ELF-1 (cell line): Measurements from ENCODE around the gene ENDOV.

Experiments used
- DNase-seq: peaks from one replicate; pipeline ENCODE4 v3.0.0-alpha.2; 2016; ENCODE audit warnings: low read depth, low spot score

The ENDOV gene

DNA sequence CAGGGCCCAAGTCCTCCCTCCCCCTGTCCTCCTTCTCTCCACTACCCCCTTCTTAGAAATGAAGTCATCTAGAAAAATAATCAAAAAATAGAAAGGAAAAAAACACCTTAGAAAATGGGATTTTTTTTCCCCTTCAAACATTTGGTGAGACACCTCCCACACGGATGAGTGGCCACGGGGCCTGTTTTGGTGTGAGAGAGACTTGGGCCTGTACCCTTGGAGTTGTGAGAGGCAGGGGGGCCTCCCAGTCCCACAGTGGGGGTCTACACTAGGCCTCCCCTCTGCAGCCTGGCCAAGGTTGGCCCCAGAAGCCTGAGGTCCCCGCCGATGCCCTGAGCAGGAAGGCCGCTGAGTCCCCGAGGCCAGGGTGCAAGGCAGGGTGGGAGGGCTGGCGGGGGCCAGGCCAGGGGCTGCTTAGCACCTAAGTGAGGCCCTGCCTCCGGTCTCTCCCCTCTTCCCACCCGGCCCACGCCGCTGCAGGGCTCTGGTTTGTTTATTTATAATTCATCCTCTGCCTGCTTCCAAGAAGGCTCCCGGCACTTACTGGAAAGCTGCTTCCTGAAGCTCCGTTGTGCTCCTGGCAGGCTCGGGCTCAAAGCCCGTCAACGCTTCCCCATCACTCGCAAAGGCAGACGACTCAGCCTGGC lies 35.1 kb downstream of the ENDOV start:
- no peak for DNase-seq

- no peak for DNase-seq
Measured at GRCh38 chr17:80451104-80451775, 36.3 kb downstream of the ENDOV start.

- no peak for DNase-seq
Measured at GRCh38 chr17:80452173-80452915, 37.4 kb downstream of the ENDOV start.

- DNase-seq = no peak
Measured at GRCh38 chr17:80453126-80453997, 38.4 kb downstream of the ENDOV start.

- DNase-seq = no peak
Measured at GRCh38 chr17:80453998-80454556, 39.1 kb downstream of the ENDOV start.

DNA sequence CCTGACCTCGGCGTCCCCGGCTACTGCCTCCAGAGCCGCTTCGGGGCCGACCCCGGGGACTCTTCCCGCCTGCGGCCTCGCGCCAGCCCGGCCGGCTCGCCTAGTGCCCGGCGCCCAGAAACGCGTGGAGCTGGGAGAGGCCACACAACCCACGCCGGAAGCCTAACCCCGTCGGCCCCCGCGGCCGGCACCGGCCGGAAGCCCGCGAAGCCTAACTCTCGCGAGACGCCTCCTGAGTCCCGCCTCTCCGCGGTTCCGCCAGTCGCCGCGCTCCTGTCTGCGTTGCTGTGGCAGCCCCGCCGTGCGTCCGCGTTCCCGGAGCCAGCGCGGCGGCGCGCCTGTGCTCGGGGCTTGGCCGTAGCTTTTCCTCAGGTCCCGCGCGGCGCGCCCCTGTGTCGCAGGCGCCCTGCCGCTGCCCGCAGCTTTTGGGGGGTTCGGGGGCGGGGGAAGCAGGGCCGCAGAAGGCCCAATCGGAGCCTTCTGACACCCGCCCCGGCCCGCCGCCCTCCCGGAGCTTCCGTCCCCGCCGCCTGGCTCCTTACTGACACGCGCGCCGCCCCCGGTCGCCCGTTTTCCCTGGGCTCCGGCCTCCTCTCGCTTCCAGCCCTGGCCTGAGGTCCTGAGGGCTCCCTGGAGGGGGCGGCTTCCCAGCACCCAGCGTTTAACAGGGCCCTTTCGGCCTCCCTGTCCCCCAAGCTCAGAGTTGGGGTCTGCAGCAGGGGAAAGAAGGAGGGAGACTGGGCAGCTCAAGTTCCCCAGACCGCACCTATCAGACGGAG lies 39.8 kb downstream of the ENDOV start:
- peak; percentile 95 for DNase-seq

DNA sequence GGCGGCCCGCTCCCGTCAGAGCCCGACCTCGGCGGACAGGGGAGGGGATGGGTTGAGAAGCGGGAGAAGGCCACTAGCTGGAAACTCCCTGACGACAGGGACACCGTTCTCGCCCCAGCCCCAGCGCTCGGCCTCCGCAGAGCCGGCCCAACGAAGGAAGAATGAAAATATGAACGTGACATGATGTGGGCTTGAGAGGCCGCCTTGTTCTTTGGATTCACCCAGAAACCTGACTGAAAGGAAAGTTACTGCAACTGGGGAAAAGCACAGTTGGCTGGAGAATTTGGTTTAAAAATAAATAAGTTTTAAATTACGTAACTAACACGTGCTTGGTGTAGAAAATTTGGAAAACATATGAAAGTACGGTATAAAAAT lies 40.4 kb downstream of the ENDOV start:
- no peak for DNase-seq

DNA sequence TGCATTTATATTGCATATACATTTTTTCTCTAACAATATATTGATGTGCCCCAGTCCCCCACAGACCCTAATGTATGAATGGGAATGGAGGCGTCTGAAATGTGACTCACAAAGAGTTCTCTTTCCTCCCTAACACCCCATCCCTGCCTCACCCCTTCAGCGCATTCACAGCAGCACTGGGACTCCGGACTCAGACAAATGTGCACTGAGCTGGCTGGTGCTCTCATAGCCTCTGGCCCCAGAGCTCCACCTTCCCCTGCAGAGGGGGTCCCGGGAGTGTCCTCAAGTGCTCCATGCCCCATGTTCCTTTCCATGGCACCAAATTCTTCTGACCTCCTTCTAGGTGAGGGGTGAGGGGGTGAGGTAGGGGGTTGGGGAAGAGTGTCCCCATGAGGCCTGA lies 40.8 kb downstream of the ENDOV start:
- DNase-seq = no peak

- DNase-seq = no peak
Measured at GRCh38 chr17:80456465-80457235, 41.7 kb downstream of the ENDOV start.

GRCh38 chr17:80457236-80457856 lies 42.4 kb downstream of the ENDOV start:
- no peak for DNase-seq

DNA sequence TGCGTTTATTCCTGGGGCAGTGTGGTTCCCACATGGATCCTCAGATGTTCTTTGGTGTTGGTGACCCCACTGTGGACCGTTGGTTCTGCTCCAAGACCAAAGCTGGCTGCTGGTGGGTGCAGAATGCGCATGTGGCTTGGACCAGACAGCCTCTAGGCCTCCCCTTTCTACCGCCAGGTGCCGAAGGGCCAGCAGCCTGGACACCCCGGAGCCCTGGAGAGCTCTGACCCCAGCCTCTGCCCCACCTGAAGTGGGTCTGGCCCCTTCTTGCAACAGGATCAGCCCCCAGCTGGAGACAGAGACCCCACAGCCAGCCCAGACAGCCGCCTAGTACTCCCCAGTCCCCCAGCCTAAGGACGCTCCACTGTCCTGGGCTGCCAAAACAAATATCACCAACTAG lies 43.0 kb downstream of the ENDOV start:
- DNase-seq = no peak

DNA sequence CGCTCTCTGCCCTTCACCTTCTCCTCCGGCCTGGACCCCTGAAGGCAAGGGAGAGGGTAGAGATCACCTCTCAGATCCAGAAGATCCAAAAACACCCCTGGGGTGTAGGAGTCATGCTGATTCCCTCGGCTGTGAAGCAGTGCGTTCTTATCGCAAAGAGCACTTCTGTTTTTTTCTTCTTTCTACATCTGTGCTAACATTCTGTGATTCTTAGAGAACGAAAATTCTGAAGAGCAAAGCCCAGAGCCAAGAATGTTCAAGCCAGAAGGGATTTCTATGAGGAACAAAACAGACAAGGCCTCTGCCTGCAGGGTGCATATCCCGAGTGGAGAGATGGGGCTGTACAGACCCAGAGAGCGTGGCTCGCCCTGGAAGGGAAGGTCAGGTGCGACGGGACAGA lies 44.3 kb downstream of the ENDOV start:
- DNase-seq = no peak

GRCh38 chr17:80460429-80460834 lies 45.5 kb downstream of the ENDOV start:
- no peak for DNase-seq

GRCh38 chr17:80461528-80462160 lies 46.7 kb downstream of the ENDOV start:
- no peak for DNase-seq

DNA sequence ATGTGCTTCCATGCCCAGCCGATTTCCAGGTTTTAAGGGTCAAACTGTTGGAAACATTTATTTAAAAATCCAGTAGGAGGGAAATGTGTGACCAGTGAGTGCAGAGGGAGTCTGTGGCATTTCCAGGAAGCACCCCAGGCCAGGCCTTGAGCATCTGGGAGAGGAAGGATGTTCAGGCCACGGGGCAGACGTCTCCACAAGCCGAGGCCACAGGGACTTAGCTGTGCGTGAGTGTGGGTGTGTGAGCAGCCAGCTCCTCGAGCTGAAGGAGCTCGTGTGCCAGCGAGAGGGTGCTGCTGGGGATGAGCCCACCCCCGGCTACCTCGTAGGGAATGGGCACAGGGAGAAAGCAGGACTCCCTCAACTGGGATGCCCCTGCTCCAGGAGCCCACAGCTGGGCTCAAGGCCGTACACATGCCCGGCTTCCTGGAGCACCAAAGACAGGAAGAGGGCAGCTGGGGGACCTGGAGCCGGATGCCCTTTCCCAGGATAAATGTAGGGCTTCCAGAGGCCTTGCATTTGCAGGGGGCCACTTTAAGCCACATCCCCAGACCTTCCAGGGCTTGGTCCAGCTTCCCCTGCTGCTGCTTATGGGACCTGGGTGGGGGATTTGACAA lies 48.9 kb downstream of the ENDOV start:
- DNase-seq = no peak

- DNase-seq = no peak
Measured at GRCh38 chr17:80464486-80464885, 49.5 kb downstream of the ENDOV start.

- DNase-seq = no peak
Measured at GRCh38 chr17:80465327-80465974, 50.5 kb downstream of the ENDOV start.

DNA sequence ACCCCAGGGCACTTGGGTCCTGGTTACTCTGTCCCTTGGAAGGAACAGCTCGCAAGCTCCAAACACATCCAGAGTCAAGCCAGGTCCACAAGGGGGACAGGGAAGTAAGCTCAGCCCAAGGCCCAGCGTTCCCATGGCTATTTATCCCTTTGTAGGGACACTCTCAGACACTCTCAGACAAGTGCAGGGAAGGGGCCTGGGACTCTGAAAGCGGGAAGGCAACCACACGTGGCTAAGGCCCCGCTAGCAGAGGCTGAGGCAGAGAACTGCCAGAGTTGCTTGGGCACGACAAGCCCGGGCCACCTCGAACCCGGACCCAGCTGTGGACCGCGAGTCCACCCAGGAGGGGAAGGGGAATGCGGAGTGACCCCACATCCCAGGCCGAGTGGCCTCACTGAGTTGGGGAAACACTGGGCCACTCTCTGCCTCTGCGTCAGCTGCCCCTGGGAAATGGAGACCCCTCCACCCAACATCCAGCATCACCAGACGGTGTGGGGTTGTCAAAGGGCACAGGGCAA lies 51.3 kb downstream of the ENDOV start:
- no peak for DNase-seq
